Measurements from ENCODE around the gene NXPH2.

Gene NXPH2

GRCh38 chr2:138814123-138814898 is 34.1 kb upstream of the NXPH2 start:
- TF ChIP-seq, protein P1, sequence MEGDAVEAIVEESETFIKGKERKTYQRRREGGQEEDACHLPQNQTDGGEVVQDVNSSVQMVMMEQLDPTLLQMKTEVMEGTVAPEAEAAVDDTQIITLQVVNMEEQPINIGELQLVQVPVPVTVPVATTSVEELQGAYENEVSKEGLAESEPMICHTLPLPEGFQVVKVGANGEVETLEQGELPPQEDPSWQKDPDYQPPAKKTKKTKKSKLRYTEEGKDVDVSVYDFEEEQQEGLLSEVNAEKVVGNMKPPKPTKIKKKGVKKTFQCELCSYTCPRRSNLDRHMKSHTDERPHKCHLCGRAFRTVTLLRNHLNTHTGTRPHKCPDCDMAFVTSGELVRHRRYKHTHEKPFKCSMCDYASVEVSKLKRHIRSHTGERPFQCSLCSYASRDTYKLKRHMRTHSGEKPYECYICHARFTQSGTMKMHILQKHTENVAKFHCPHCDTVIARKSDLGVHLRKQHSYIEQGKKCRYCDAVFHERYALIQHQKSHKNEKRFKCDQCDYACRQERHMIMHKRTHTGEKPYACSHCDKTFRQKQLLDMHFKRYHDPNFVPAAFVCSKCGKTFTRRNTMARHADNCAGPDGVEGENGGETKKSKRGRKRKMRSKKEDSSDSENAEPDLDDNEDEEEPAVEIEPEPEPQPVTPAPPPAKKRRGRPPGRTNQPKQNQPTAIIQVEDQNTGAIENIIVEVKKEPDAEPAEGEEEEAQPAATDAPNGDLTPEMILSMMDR (IDR thresholded peaks at IDR 0.05; ENCODE audit: insufficient read depth, low read length, poor library complexity, severe bottlenecking): no peak
- no peak for TF ChIP-seq EZH2phosphoT487 (conservative IDR thresholded peaks at IDR 0.05; ENCODE audit: low read length)
- no peak overlapping the region for H3K4me2 ChIP-seq (ENCODE audit: low read depth, low read length, poor library complexity, severe bottlenecking)

GRCh38 chr2:138811431-138811830 is 31.2 kb upstream of the NXPH2 start:
- no peak overlapping the region for H3K9ac ChIP-seq (ENCODE audit: low read length)
- H3K4me2 ChIP-seq (ENCODE audit: low read depth, low read length, poor library complexity, severe bottlenecking): no peak overlapping the region
- no peak overlapping the region for H3K4me3 ChIP-seq (ENCODE audit: insufficient read depth, low read length, poor library complexity, severe bottlenecking)
- H3K79me2 ChIP-seq (ENCODE audit: insufficient read depth, low read length): no peaks in the 10 kb centered on the region
- no peaks in the 10 kb centered on the region for H3F3A ChIP-seq (ENCODE audit: insufficient read depth)
- no peaks in the 10 kb centered on the region for H3K9me2 ChIP-seq (replicated peaks; ENCODE audit: insufficient read depth, low read length)
- no peak overlapping the region for H2AFZ ChIP-seq (ENCODE audit: low read depth, low read length, severe bottlenecking)
- no peaks in the 10 kb centered on the region for H3K36me3 ChIP-seq (ENCODE audit: low read length)
- H3K27ac ChIP-seq (ENCODE audit: low read depth, low read length): no peak overlapping the region
- H3K9me3 ChIP-seq (ENCODE audit: insufficient read depth, low read length): no peaks in the 10 kb centered on the region
- no peak for TF ChIP-seq EZH2phosphoT487 (conservative IDR thresholded peaks at IDR 0.05; ENCODE audit: low read length)
- TF ChIP-seq, protein P1 (IDR thresholded peaks at IDR 0.05; ENCODE audit: insufficient read depth, low read length, poor library complexity, severe bottlenecking): no peak
- no peaks in the 10 kb centered on the region for H4K20me1 ChIP-seq (ENCODE audit: low read depth, low read length)
- H3K27me3 ChIP-seq (ENCODE audit: low read length): no peaks in the 10 kb centered on the region

More at GRCh38 chr2:138814123-138814898, 34.1 kb upstream of the NXPH2 start:
- no peak overlapping the region for H3K4me3 ChIP-seq (ENCODE audit: insufficient read depth, low read length, poor library complexity, severe bottlenecking)
- no peaks in the 10 kb centered on the region for H3K79me2 ChIP-seq (ENCODE audit: insufficient read depth, low read length)
- no peak overlapping the region for H3K9ac ChIP-seq (ENCODE audit: low read length)
- no peaks in the 10 kb centered on the region for H3K27me3 ChIP-seq (ENCODE audit: low read length)
- H3F3A ChIP-seq (ENCODE audit: insufficient read depth): no peaks in the 10 kb centered on the region
- H2AFZ ChIP-seq (ENCODE audit: low read depth, low read length, severe bottlenecking): no peak overlapping the region
- H3K9me3 ChIP-seq (ENCODE audit: insufficient read depth, low read length): no peaks in the 10 kb centered on the region
- H3K36me3 ChIP-seq (ENCODE audit: low read length): no peaks in the 10 kb centered on the region
- no peaks in the 10 kb centered on the region for H3K9me2 ChIP-seq (replicated peaks; ENCODE audit: insufficient read depth, low read length)
- H4K20me1 ChIP-seq (ENCODE audit: low read depth, low read length): no peaks in the 10 kb centered on the region
- H3K27ac ChIP-seq (ENCODE audit: low read depth, low read length): no peak overlapping the region

GRCh38 chr2:138794724-138795123 is 14.5 kb upstream of the NXPH2 start:
- no peak overlapping the region for H3K4me3 ChIP-seq (ENCODE audit: insufficient read depth, low read length, poor library complexity, severe bottlenecking)
- no peaks in the 10 kb centered on the region for H3K9me3 ChIP-seq (ENCODE audit: insufficient read depth, low read length)
- no peak overlapping the region for H3K27ac ChIP-seq (ENCODE audit: low read depth, low read length)
- no peaks in the 10 kb centered on the region for H3K36me3 ChIP-seq (ENCODE audit: low read length)
- H3F3A ChIP-seq (ENCODE audit: insufficient read depth): no peaks in the 10 kb centered on the region
- no peaks in the 10 kb centered on the region for H3K79me2 ChIP-seq (ENCODE audit: insufficient read depth, low read length)
- H3K9ac ChIP-seq (ENCODE audit: low read length): no peak overlapping the region
- H3K4me2 ChIP-seq (ENCODE audit: low read depth, low read length, poor library complexity, severe bottlenecking): no peak overlapping the region
- no peak overlapping the region for H2AFZ ChIP-seq (ENCODE audit: low read depth, low read length, severe bottlenecking)
- no peak for TF ChIP-seq EZH2phosphoT487 (conservative IDR thresholded peaks at IDR 0.05; ENCODE audit: low read length)
- TF ChIP-seq, protein P1 (IDR thresholded peaks at IDR 0.05; ENCODE audit: insufficient read depth, low read length, poor library complexity, severe bottlenecking): no peak
- H4K20me1 ChIP-seq (ENCODE audit: low read depth, low read length): no peaks in the 10 kb centered on the region
- no peaks in the 10 kb centered on the region for H3K9me2 ChIP-seq (replicated peaks; ENCODE audit: insufficient read depth, low read length)
- H3K27me3 ChIP-seq (ENCODE audit: low read length): no peaks in the 10 kb centered on the region
